ENCODE measurements around the gene FGF18.

DNA sequence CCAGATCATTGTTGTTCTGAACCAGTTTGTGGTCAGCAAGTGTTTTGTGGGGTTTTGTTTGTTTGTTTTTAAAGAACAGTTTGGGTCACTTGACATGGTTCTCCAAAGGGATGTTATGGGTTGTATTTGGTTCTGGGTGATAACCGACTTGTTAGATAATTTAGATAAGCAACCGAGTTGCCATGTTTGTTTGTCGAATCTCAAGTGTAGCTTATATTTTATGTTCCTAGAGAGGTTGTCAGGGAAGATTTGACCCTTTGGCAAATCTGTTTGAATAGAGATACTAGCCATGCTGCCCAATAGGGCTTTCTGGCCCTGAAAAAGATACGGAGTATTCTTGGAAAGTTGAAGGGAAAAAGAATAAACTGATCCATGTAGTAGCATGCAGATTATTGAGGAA is 12.2 kb upstream of the FGF18 start:
- TF ChIP-seq, protein P1, sequence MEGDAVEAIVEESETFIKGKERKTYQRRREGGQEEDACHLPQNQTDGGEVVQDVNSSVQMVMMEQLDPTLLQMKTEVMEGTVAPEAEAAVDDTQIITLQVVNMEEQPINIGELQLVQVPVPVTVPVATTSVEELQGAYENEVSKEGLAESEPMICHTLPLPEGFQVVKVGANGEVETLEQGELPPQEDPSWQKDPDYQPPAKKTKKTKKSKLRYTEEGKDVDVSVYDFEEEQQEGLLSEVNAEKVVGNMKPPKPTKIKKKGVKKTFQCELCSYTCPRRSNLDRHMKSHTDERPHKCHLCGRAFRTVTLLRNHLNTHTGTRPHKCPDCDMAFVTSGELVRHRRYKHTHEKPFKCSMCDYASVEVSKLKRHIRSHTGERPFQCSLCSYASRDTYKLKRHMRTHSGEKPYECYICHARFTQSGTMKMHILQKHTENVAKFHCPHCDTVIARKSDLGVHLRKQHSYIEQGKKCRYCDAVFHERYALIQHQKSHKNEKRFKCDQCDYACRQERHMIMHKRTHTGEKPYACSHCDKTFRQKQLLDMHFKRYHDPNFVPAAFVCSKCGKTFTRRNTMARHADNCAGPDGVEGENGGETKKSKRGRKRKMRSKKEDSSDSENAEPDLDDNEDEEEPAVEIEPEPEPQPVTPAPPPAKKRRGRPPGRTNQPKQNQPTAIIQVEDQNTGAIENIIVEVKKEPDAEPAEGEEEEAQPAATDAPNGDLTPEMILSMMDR (IDR thresholded peaks at IDR 0.05; ENCODE audit: insufficient read depth, low read depth, low read length), result no peak
- no peak for TF ChIP-seq EZH2 (IDR thresholded peaks at IDR 0.05; ENCODE audit: insufficient read depth, low read length)
